Astrocyte of the cerebellum (primary cell): ENCODE results near the gene SCMH1.
A peak's percentile ranks its signal among the peaks of the same experiment; 100 is the strongest.

Source experiments
- DNase-seq: peaks from one replicate; pipeline ENCODE4 v3.0.0-alpha.2; 2011; ENCODE audit warnings: low read depth
- H3K4me3 ChIP-seq: 2 replicates; pipeline ENCODE4 v1.5.1; 2011; ENCODE audit warnings: mild to moderate bottlenecking, low read depth, low read length, moderate library complexity
- CTCF ChIP-seq: IDR thresholded peaks from 2 replicates; pipeline ENCODE4 v1.5.1; 2012; ENCODE audit warnings: low read length, low read depth, moderate library complexity, mild to moderate bottlenecking; ENCODE audit errors: missing control alignments
- in situ Hi-C: cut with HindIII; loops from 2 replicates; pipeline ENCODE4 v1.10.0; 2017; ENCODE audit warnings: low sequenced_read_pairs

SCMH1 gene

GRCh38 chr1:41025979-41026819 is 215.9 kb downstream of the SCMH1 start:
- TF ChIP-seq CTCF, result no peak
- no peak for DNase-seq
- in situ Hi-C loops, result no loop called here
- H3K4me3 ChIP-seq, result no peak overlapping the region

- no peak overlapping the region for H3K4me3 ChIP-seq
- no peak for DNase-seq
- in situ Hi-C loops, result no loop called here
- no peak for TF ChIP-seq CTCF
Measured at GRCh38 chr1:41024953-41025352, 217.2 kb downstream of the SCMH1 start.

- in situ Hi-C loops, result no loop called here
- peak; percentile 45 for TF ChIP-seq CTCF
- no peak for DNase-seq
- H3K4me3 ChIP-seq, result no peak overlapping the region
Measured at GRCh38 chr1:41023279-41023990, 218.7 kb downstream of the SCMH1 start.

DNA sequence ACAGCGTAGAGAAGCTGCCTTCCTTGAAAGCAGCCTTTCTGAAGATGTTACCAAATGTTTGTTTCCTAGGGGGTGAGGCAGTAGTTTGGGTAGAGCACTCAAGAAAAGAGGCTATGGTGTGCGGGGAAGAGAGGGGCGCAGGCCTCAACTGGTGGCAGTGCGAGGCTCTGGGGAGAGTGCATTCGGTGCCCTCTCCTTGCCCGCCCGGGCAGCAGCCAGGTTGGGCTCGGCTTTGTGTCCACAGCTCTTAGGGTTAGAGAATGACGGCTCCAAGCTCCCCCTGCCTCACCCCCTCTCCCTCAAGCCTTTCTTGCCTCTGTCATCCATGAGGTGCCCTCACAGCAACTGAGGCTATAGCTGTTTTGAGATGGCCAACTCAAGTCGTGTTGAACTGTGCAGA is 219.7 kb downstream of the SCMH1 start:
- DNase-seq, result no peak
- no peak for TF ChIP-seq CTCF
- H3K4me3 ChIP-seq, result no peak overlapping the region
- in situ Hi-C loops, result no loop called here

- no peak for TF ChIP-seq CTCF
- in situ Hi-C loops, result no loop called here
- no peak for DNase-seq
Measured at GRCh38 chr1:41021526-41022308, 220.4 kb downstream of the SCMH1 start, which contains the start of gene SLFNL1. SLFNL1 (minus strand) TSS chr1:41021725; CDS start chr1:41020660, 1,065 bp downstream.

GRCh38 chr1:41020654-41021053 is 221.5 kb downstream of the SCMH1 start:
- H3K4me3 ChIP-seq, result no peak overlapping the region
- TF ChIP-seq CTCF, result no peak
- in situ Hi-C loops, result no loop called here

More at GRCh38 chr1:41021526-41022308, 220.4 kb downstream of the SCMH1 start, which contains the start of gene SLFNL1:
- no peak within 1 kb of the TSS for H3K4me3 ChIP-seq

More at GRCh38 chr1:41020654-41021053, 221.5 kb downstream of the SCMH1 start:
- no peak for DNase-seq
